NCI-H2196 treated with DMSO at 0.1 percent for 48 hours (cell line): ENCODE measurements around the gene ISOC2.
"Not testable (repeated sequence)": the region's sequence is repeated elsewhere in the genome, so short reads cannot be mapped to it uniquely, and the experiment has no call there.

Source experiments
- DNase-seq: peaks from one replicate; lab custom pipeline; 2025; ENCODE audit not compliant: unreplicated experiment; lab: John Stamatoyannopoulos, UW

The ISOC2 gene

GRCh38 chr19:55443045-55443823, 18.2 kb downstream of the ISOC2 start, which contains the start of gene SHISA7:
Gene SHISA7 (minus strand): TSS chr19:55443300. CDS start chr19:55442863, 437 bp downstream.
- no peak for DNase-seq

DNA sequence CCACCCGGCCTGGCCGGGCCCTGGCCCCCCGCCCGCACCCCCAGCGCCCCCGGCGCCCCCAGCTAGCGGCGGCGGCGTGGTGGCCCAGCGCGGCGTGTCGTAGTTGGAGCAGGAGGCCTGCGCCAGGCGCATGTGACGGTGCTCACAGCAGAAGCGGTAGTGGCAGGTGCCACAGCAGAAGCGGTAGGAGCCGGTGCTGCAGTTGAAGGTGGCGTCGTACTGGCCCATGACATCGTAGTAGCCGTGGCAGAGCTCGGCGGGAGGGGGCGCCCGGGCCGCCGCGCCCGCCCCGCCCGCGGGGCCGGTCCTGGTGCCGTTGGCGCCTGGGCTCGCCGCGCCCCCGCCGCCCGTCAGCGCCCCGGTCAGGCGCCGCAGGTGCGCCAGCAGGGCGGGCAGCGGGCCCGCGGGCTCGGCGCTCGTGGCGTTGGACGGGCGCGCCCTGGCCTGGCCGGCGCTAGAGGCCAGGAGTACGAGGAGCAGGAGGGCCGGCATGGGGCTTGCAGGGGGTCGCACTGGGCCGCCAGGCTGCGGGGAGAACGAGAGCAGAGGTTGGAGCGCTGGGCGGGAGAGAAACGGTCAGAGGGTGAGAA, 19.0 kb downstream of the ISOC2 start:
- no peak for DNase-seq

GRCh38 chr19:55441692-55442321, 19.6 kb downstream of the ISOC2 start:
- DNase-seq, result peak; percentile 41

DNA sequence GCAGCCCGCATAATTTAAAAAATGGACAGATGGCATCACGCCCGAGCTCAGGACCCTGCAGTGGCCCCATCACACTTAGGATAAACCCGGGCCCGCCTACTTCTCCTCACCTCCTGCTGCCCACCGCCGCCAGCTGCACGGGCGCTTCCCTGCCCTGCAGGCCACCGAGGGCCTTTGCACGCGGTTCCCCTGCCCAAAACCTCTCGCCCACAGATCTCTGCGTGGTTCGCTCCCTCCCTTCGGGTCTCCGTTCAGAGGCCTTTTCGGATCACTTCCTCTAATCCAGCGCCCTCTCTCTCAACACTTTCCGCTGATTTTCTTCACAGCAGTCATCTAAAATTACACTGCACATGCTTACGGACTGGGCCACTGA, 20.1 kb downstream of the ISOC2 start:
- DNase-seq, result no peak

GRCh38 chr19:55440411-55441105, 20.9 kb downstream of the ISOC2 start:
- DNase-seq, result no peak

GRCh38 chr19:55439052-55439451, 22.4 kb downstream of the ISOC2 start:
- DNase-seq, result no peak

DNA sequence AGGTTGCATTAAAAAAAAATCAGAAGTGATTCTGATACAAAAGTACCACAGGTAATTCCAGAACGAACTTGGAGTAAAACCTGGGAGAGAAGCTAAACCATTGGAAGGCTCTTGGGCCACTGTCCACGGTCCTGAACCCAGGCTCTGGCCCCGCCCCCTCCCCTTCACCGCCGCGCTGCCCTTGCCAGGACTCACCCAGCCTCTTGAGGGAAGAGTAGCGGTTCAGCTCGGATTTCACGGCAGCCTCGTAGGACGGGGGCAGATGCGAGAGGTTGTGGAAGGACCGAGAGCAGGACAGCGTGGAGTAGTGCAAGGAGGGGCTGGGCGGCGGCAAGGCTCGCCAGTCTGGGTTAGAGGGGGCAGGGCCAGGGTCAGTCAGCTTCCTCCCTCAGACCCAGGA, 24.0 kb downstream of the ISOC2 start:
- peak; percentile 70 for DNase-seq

- DNase-seq, result no peak
Measured at GRCh38 chr19:55436847-55437246, 24.6 kb downstream of the ISOC2 start.

- DNase-seq, result no peak
Measured at GRCh38 chr19:55435020-55435419, 26.4 kb downstream of the ISOC2 start.

- DNase-seq, result no peak
Measured at GRCh38 chr19:55434356-55434919, 27.0 kb downstream of the ISOC2 start.

GRCh38 chr19:55433292-55433691, 28.1 kb downstream of the ISOC2 start:
- no peak for DNase-seq

DNA sequence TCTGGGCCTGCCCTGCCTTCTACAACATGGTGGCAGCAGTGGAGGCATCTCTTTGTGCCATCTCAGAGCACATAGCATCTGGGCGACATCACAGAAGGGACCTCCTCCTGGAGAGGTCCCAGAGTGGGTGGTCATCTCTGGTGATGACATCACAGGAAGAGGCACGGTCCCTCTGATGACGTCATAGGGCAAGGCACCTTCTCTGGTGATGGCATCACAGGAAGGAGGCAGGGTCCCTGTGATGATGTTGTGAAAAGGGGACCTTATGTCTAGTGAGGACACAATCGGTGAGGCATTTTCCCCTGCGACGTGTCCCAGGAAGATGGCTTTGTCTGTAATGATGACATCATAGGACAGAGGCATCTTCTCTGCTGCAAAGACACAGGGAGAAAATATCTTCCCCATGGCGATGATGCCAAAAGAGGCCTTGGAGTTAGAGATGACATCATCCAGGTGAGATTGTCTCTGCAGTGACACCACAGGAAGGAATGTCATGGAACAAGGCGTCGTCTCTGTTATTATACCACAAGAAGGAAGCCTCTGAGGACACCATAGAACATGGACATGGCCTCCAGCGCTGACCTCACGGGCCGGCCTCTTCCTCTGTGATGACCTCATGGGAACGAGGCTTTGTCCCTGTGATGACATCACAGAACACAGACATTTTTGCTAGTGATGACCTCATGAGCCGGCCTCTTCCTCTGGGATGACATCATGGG, 29.0 kb downstream of the ISOC2 start:
- DNase-seq, result no peak

GRCh38 chr19:55431183-55431582, 30.3 kb downstream of the ISOC2 start:
- no peak for DNase-seq

- no peak for DNase-seq
Measured at GRCh38 chr19:55426042-55426441, 35.4 kb downstream of the ISOC2 start.

- DNase-seq, result no peak
Measured at GRCh38 chr19:55424518-55424917, 36.9 kb downstream of the ISOC2 start.

GRCh38 chr19:55423225-55424005, 38.0 kb downstream of the ISOC2 start:
- no peak for DNase-seq

DNA sequence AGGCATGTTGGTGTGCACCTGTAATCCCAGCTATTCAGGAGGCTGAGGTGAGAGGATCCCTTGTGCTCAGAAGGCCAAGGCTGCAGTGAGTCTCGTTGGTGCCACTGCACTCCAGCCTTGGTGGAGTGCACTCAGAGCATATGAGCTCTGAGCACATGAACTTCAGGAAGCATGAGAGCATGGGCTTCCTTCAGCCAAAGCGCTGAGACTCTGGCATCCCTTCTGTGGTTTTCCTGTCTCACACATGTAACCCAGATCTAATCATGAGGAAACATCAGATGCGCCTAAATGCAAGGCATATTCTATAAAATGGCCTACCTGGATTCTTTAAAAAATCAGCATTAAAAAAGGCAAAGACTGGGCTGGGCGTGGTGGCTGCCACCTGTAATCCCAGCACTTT, 40.2 kb downstream of the ISOC2 start:
- DNase-seq, result not testable (repeated sequence)

GRCh38 chr19:55419624-55420236, 41.7 kb downstream of the ISOC2 start:
- DNase-seq, result no peak

GRCh38 chr19:55419103-55419502, 42.3 kb downstream of the ISOC2 start:
- no peak for DNase-seq
